ENCODE results near the gene MDFI. TPM values are rescaled to one million over a fixed set of nuclear protein-coding genes. Genes with fewer than 3 reads are reported as not detected.

MDFI gene
- total and polyA plus RNA-seq, 9 of the 15 experiments (the other 6 are each of a cell fraction or from before 2014, with no cell fraction given), result not detected

DNA sequence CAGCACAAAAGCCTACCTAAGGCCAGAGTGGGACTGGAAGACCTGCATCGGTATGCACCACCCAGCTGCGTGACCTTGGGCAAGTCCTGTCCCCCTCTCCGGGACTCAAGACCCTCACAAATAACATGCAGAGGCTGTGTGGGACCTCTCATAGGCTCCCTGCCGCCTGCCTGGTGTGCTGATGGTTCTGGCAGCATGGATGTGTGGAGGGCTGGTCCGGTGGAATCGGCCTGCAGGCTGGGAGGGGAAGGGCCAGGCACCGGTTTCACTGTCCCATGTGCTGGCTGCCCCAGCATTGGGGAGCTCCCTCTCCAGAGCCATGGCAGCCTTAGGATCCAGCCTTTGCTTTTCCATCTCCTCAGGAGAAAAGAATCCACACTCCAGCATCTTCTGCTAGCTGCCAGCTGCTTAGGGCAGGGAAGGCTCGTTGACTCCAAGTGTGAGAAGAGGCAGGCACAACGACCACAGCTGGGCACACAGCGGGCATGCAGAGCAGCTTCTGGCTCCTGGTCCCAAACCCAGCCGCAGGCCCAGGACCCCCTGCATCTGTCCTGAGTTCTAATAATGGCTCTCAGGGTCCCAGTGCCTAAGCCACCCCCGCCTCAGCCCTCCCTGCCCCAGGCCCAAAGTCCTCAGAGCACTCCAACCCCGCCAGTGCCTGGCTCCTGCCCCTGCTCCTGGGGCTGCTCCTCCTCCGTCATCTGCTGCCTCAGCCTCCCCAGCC, 64.7 kb downstream of the MDFI start:
- TF ChIP-seq CBX8 (IDR thresholded peaks at IDR 0.05; ENCODE audit: borderline replicate concordance, extremely low read depth, low read depth, low read length, poor library complexity, severe bottlenecking) (no peak), IFI16 (CRISPR knock-in tag; IDR thresholded peaks at IDR 0.05) (no peak), ATF2 (CRISPR knock-in tag; IDR thresholded peaks at IDR 0.05) (no peak), SLC30A9 (CRISPR knock-in tag; IDR thresholded peaks at IDR 0.05) (no peak), MTA1 (IDR thresholded peaks at IDR 0.05; ENCODE audit: borderline replicate concordance) (no peak), ZNF699 (CRISPR knock-in tag; IDR thresholded peaks at IDR 0.05; ENCODE audit: insufficient replicate concordance) (no peak), SP1 (CRISPR knock-in tag; IDR thresholded peaks at IDR 0.05) (no peak), NCOA4 (IDR thresholded peaks at IDR 0.05; ENCODE audit: partially characterized antibody) (no peak), FOS (IDR thresholded peaks at IDR 0.05; ENCODE audit: extremely low read depth, insufficient read length) (no peak), POLR2B (IDR thresholded peaks at IDR 0.05; ENCODE audit: low read depth, partially characterized antibody) (no peak), HLTF (IDR thresholded peaks at IDR 0.05) (no peak), ZNF444 (CRISPR knock-in tag; IDR thresholded peaks at IDR 0.05) (no peak), PTTG1 (tag; IDR thresholded peaks at IDR 0.05; ENCODE audit: low read depth) (no peak), BDP1 (IDR thresholded peaks at IDR 0.05; ENCODE audit: insufficient read depth, insufficient read length) (no peak), ZNF589 (CRISPR knock-in tag; IDR thresholded peaks at IDR 0.05; ENCODE audit: low read depth) (no peak)
- TF ChIP-seq, protein P1, sequence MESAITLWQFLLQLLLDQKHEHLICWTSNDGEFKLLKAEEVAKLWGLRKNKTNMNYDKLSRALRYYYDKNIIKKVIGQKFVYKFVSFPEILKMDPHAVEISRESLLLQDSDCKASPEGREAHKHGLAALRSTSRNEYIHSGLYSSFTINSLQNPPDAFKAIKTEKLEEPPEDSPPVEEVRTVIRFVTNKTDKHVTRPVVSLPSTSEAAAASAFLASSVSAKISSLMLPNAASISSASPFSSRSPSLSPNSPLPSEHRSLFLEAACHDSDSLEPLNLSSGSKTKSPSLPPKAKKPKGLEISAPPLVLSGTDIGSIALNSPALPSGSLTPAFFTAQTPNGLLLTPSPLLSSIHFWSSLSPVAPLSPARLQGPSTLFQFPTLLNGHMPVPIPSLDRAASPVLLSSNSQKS (CRISPR knock-in tag; IDR thresholded peaks at IDR 0.05), result no peak
- TF ChIP-seq, protein P2, sequence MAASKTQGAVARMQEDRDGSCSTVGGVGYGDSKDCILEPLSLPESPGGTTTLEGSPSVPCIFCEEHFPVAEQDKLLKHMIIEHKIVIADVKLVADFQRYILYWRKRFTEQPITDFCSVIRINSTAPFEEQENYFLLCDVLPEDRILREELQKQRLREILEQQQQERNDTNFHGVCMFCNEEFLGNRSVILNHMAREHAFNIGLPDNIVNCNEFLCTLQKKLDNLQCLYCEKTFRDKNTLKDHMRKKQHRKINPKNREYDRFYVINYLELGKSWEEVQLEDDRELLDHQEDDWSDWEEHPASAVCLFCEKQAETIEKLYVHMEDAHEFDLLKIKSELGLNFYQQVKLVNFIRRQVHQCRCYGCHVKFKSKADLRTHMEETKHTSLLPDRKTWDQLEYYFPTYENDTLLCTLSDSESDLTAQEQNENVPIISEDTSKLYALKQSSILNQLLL (CRISPR knock-in tag; IDR thresholded peaks at IDR 0.05; ENCODE audit: borderline replicate concordance), result no peak
- H3K9ac ChIP-seq (ENCODE audit: insufficient read depth in 1 of 2, low read depth in 2 of 2, low read length in 2 of 2), result peak overlapping the region in 1 of 2 experiments; percentile 57; a peak in 1 of 4 replicates
- H4K20me1 ChIP-seq (replicated peaks; ENCODE audit: control insufficient read depth, insufficient read depth, low read length), result peaks cover 12% of the 10 kb centered on the region; the same call in 1 of the 2 replicates
- H3K27ac ChIP-seq (ENCODE audit: extremely low read depth, low read depth, low read length), result no peak overlapping the region
- no peaks in the 10 kb centered on the region for H3K9me3 ChIP-seq (replicated peaks; ENCODE audit: control insufficient read depth, insufficient read depth, low read depth, low read length)
- WGBS (ENCODE audit: insufficient coverage, low coverage, missing lambda C conversion rate), result 13% methylated on average over 14 of the region's 14 CpGs
- no peak overlapping the region for H3K4me3 ChIP-seq
- intact Hi-C loops (cut with micrococcal nuclease), result loop anchor here (10.0 kb wide), 1 partner anchor 342 kb away; no protein-coding TSS in a partner anchor
- no peaks in the 10 kb centered on the region for H3K79me2 ChIP-seq (ENCODE audit: control insufficient read depth, insufficient read depth, low read length)
- H3K4me2 ChIP-seq (ENCODE audit: insufficient read depth, low read length), result no peak overlapping the region
- DNase-seq (ENCODE audit: extremely low read depth in 1 of 4, low spot score in 3 of 4) (no peak), FAIRE-seq (no peak), ATAC-seq (no peak)
- in situ Hi-C loops (cut with MboI), result no loop called here
- POLR2A ChIA-PET, result interaction anchor here (0.6 to 1.5 kb wide), 5 partner anchors 11 to 228 kb away, joined by 3 to 6 read pairs (median 3); no protein-coding TSS in a partner anchor
- peaks cover 0 to 31% of the 10 kb centered on the region in 2 experiments; a peak in 2 of 5 replicates for H3K27me3 ChIP-seq (ENCODE audit: control insufficient read depth in 2 of 2, insufficient read depth in 2 of 2, low read length in 2 of 2)
- H2AFZ ChIP-seq (ENCODE audit: low read depth, low read length), result no peak overlapping the region
- no peaks in the 10 kb centered on the region for H3K36me3 ChIP-seq (ENCODE audit: control insufficient read depth, insufficient read depth, low read length)
- H3K4me1 ChIP-seq (replicated peaks in 1 of 2; ENCODE audit: control insufficient read depth in 2 of 2, insufficient read depth in 2 of 2, low read length in 2 of 2), result peaks cover 0 to 9% of the 10 kb centered on the region in 2 experiments; a peak in 2 of 5 replicates
- H3K9me1 ChIP-seq (ENCODE audit: control insufficient read depth, insufficient read depth, low read length), result no peaks in the 10 kb centered on the region
- CTCF ChIA-PET (ENCODE audit: low intra/inter-chr PET ratio), result no interaction called here
- no TSS peak for BruUV-seq (replicated peaks)
